H9 (cell line): Measurements from ENCODE around the gene CELSR2. TPM values are rescaled to one million over a fixed set of nuclear protein-coding genes. Genes with fewer than 3 reads are reported as not detected.

Experiments used
- DNase-seq: peaks from one replicate; pipeline ENCODE4 v3.0.0-alpha.2; 2017
- H2AFZ ChIP-seq: one replicate; pipeline ENCODE4 v1.6.1; 2013; ENCODE audit warnings: mild to moderate bottlenecking, low read length, control low read depth, moderate library complexity
- H2AK5ac ChIP-seq: 2 replicates; pipeline ENCODE4 v1.6.1; 2013; ENCODE audit warnings: low read length, control low read depth, mixed read lengths; ENCODE audit not compliant: insufficient read length
- H2BK120ac ChIP-seq: one replicate; pipeline ENCODE4 v1.6.1; 2013; ENCODE audit warnings: low read depth, mild to moderate bottlenecking, low read length, control low read depth, inconsistent platforms; ENCODE audit not compliant: poor library complexity, severe bottlenecking
- H2BK12ac ChIP-seq: 2 replicates; pipeline ENCODE4 v1.6.1; 2013; ENCODE audit warnings: low read length, control low read depth, mixed read lengths, low read depth; ENCODE audit not compliant: insufficient read length
- H2BK15ac ChIP-seq: 2 replicates; pipeline ENCODE4 v1.6.1; 2013; ENCODE audit warnings: low read depth, low read length, control low read depth
- H2BK20ac ChIP-seq: one replicate; pipeline ENCODE4 v1.6.1; 2013; ENCODE audit warnings: low read depth, mild to moderate bottlenecking, low read length, control low read depth, inconsistent platforms; ENCODE audit not compliant: poor library complexity, severe bottlenecking
- H2BK5ac ChIP-seq: 2 replicates; pipeline ENCODE4 v1.6.1; 2013; ENCODE audit warnings: low read length, control low read depth, mixed read lengths; ENCODE audit not compliant: insufficient read length
- H3K14ac ChIP-seq: 2 replicates; pipeline ENCODE4 v1.6.1; 2013; ENCODE audit warnings: low read length, control low read depth; ENCODE audit not compliant: insufficient read depth
- H3K18ac ChIP-seq: 2 replicates; pipeline ENCODE4 v1.6.1; 2013; ENCODE audit warnings: low read depth, mild to moderate bottlenecking, mixed read lengths, low read length, control low read depth; ENCODE audit not compliant: insufficient read length
- H3K23ac ChIP-seq: 2 replicates; pipeline ENCODE4 v1.6.1; 2013; ENCODE audit warnings: low read length, control low read depth, mixed read lengths, low read depth; ENCODE audit not compliant: insufficient read length
- H3K23me2 ChIP-seq: 2 replicates; pipeline ENCODE4 v1.6.1; 2013; ENCODE audit warnings: low read depth, mild to moderate bottlenecking, mixed read lengths, low read length, control low read depth; ENCODE audit not compliant: insufficient read length, poor library complexity, severe bottlenecking
- H3K27ac ChIP-seq: 2 replicates; pipeline ENCODE4 v1.5.1; 2013; ENCODE audit warnings: low read length, control low read depth, mixed read lengths, low read depth; ENCODE audit not compliant: insufficient read length
- H3K27me3 ChIP-seq: 2 replicates; pipeline ENCODE4 v1.6.1; 2013; ENCODE audit warnings: low read length, control low read depth, inconsistent platforms; ENCODE audit not compliant: insufficient read depth
- H3K4ac ChIP-seq: 2 replicates; pipeline ENCODE4 v1.6.1; 2013; ENCODE audit warnings: low read depth, mild to moderate bottlenecking, control low read depth, inconsistent platforms, low read length, moderate library complexity
- H3K4me1 ChIP-seq: 2 replicates; pipeline ENCODE4 v1.6.1; 2013; ENCODE audit warnings: low read length, control low read depth, inconsistent platforms; ENCODE audit not compliant: insufficient read depth
- H3K4me2 ChIP-seq: 2 replicates; pipeline ENCODE4 v1.6.1; 2013; ENCODE audit warnings: low read length, control low read depth, mixed read lengths; ENCODE audit not compliant: insufficient read length, insufficient read depth
- H3K56ac ChIP-seq: 2 replicates; pipeline ENCODE4 v1.6.1; 2013; ENCODE audit warnings: low read depth, mild to moderate bottlenecking, mixed read lengths, low read length, control low read depth; ENCODE audit not compliant: insufficient read length
- H3K79me1 ChIP-seq: 2 replicates; pipeline ENCODE4 v1.6.1; 2013; ENCODE audit warnings: low read depth, mild to moderate bottlenecking, moderate library complexity, low read length, control low read depth, inconsistent platforms; ENCODE audit not compliant: insufficient read depth, poor library complexity, severe bottlenecking
- H3K79me2 ChIP-seq: 2 replicates; pipeline ENCODE4 v1.6.1; 2013; ENCODE audit warnings: low read length, control low read depth, inconsistent platforms; ENCODE audit not compliant: insufficient read depth
- H3K9ac ChIP-seq: 2 replicates; pipeline ENCODE4 v1.6.1; 2013; ENCODE audit warnings: low read length, control low read depth, mixed read lengths; ENCODE audit not compliant: insufficient read length; ENCODE audit errors: extremely low read depth
- H3K9me3 ChIP-seq: one replicate; pipeline ENCODE4 v1.6.1; 2013; ENCODE audit warnings: low read depth, low read length, inconsistent platforms; ENCODE audit not compliant: control insufficient read depth
- H3T11ph ChIP-seq: one replicate; pipeline ENCODE4 v1.6.1; 2013; ENCODE audit warnings: mild to moderate bottlenecking, low read length, control low read depth, inconsistent platforms
- H4K20me1 ChIP-seq: one replicate; pipeline ENCODE4 v1.6.1; 2013; ENCODE audit not compliant: control insufficient read depth, insufficient read length, insufficient read depth
- H4K5ac ChIP-seq: 2 replicates; pipeline ENCODE4 v1.6.1; 2013; ENCODE audit warnings: low read depth, mild to moderate bottlenecking, mixed read lengths, low read length, control low read depth; ENCODE audit not compliant: insufficient read length
- H4K8ac ChIP-seq: replicated peaks from 2 replicates; pipeline ENCODE4 v1.6.1; 2013; ENCODE audit warnings: low read length, control low read depth, mixed read lengths, low read depth; ENCODE audit not compliant: insufficient read length
- H4K91ac ChIP-seq: 2 replicates; pipeline ENCODE4 v1.6.1; 2013; ENCODE audit warnings: low read depth, mild to moderate bottlenecking, moderate library complexity, mixed read lengths, low read length, control low read depth; ENCODE audit not compliant: insufficient read length
- H3K27ac Mint-ChIP-seq, 3 experiments: 2 replicates in 2 of 3; 3 replicates in 1 of 3; pipeline ENCODE4 v1.8.0; 2020 to 2021; ENCODE audit warnings: mixed read lengths in 3 of 3, mild to moderate bottlenecking in 1 of 3, moderate library complexity in 1 of 3
- H3K27me3 Mint-ChIP-seq: 2 replicates; pipeline ENCODE4 v1.8.0; 2021; ENCODE audit warnings: low read depth, mild to moderate bottlenecking, moderate library complexity, mixed read lengths
- H3K36me3 Mint-ChIP-seq, 3 experiments: 2 replicates in 2 of 3; 3 replicates in 1 of 3; pipeline ENCODE4 v1.8.0; 2020 to 2021; ENCODE audit warnings: low read depth in 3 of 3, mixed read lengths in 3 of 3; ENCODE audit not compliant: insufficient read depth in 1 of 3
- H3K4me1 Mint-ChIP-seq, 2 experiments: 2 replicates each; pipeline ENCODE4 v1.8.0; 2020; ENCODE audit warnings: mixed read lengths in 2 of 2
- H3K4me3 Mint-ChIP-seq, 2 experiments: 2 replicates in 1 of 2; 3 replicates in 1 of 2; pipeline ENCODE4 v1.8.0; 2020 to 2021; ENCODE audit warnings: mild to moderate bottlenecking in 2 of 2, mixed read lengths in 2 of 2, moderate library complexity in 1 of 2
- H3K9me3 Mint-ChIP-seq, 2 experiments: 2 replicates in 1 of 2; 3 replicates in 1 of 2; pipeline ENCODE4 v1.8.0; 2020; ENCODE audit warnings: mild to moderate bottlenecking in 2 of 2, mixed read lengths in 2 of 2, moderate library complexity in 1 of 2
- CTCF ChIP-seq: fragments of 200-600 bp; sonication (generic); conservative IDR thresholded peaks from 3 replicates; pipeline ENCODE4 v1.8.0; 2021; ENCODE audit warnings: antibody characterized with exemption, mild to moderate bottlenecking
- WGBS: extraction: QIAGEN DNeasy Blood & Tissue Kit; methylation state at CpG from one replicate; pipeline ENCODE4 v1.1.7; 2013; ENCODE audit warnings: missing lambda C conversion rate, low lambda C conversion rate, mixed read lengths; ENCODE audit not compliant: insufficient read length; ENCODE audit errors: extremely low coverage; 5-methylcytosine and 5-hydroxymethylcytosine counted together
- total RNA-seq: library from RNA; stranded (reverse); gene quantifications from 2 replicates; pipeline ENCODE4 v1.2.1, GENCODE V29; 2021

CELSR2 gene
- total RNA-seq, 1 experiment from 2014 or later: 29.2 TPM

GRCh38 chr1:109300650-109301151 lies 51.4 kb downstream of the CELSR2 start:
- H3K9me3 ChIP-seq: no peaks in the 10 kb centered on the region
- no peak overlapping the region; the same call in 1 of the 2 replicates for H3K14ac ChIP-seq
- no peak overlapping the region for H3K27ac ChIP-seq
- no peaks in the 10 kb centered on the region for H3K79me1 ChIP-seq
- no peak overlapping the region for H3K4ac ChIP-seq
- no peak overlapping the region for H3T11ph ChIP-seq
- H2AFZ ChIP-seq: no peak overlapping the region
- H4K5ac ChIP-seq: no peak overlapping the region
- Mint-ChIP-seq H3K4me3 (no peak overlapping the region), H3K4me1 (peaks cover 11 to 14% of the 10 kb centered on the region in 2 experiments), H3K9me3 (no peaks in the 10 kb centered on the region), H3K36me3 (no peaks in the 10 kb centered on the region), H3K27me3 (no peaks in the 10 kb centered on the region; the same call in 1 of the 2 replicates), H3K27ac (no peak overlapping the region)
- H2BK5ac ChIP-seq: no peak overlapping the region
- H2BK15ac ChIP-seq: no peak overlapping the region
- H3K18ac ChIP-seq: no peak overlapping the region
- no peak for DNase-seq
- no peak overlapping the region for H2BK12ac ChIP-seq
- H3K79me2 ChIP-seq: no peaks in the 10 kb centered on the region
- H3K23ac ChIP-seq: no peak overlapping the region
- no peak for TF ChIP-seq CTCF
- H3K4me2 ChIP-seq: no peak overlapping the region
- no peak overlapping the region for H4K8ac ChIP-seq
- no peaks in the 10 kb centered on the region for H3K4me1 ChIP-seq
- no peaks in the 10 kb centered on the region for H4K20me1 ChIP-seq
- no peak overlapping the region for H2BK20ac ChIP-seq
- H2AK5ac ChIP-seq: no peak overlapping the region
- WGBS: no CpG with 5 or more reads among the region's 16 CpGs
- H3K27me3 ChIP-seq: no peaks in the 10 kb centered on the region
- H3K9ac ChIP-seq: no peak overlapping the region
- H3K23me2 ChIP-seq: no peaks in the 10 kb centered on the region
- H4K91ac ChIP-seq: no peak overlapping the region
- no peak overlapping the region for H2BK120ac ChIP-seq
- no peak overlapping the region for H3K56ac ChIP-seq
